ENCODE results near the gene CDCA3.
"Not testable (repeated sequence)": the region's sequence is repeated elsewhere in the genome, so short reads cannot be mapped to it uniquely, and the experiment has no call there.

Gene CDCA3

GRCh38 chr12:6865307-6865706 is 14.2 kb upstream of the CDCA3 start:
- Histone ChIP-seq H3K36me3 (ENCODE audit: control insufficient read depth, insufficient read depth, low read length) (peaks cover 70% of the 10 kb centered on the region), H3K4me1 (ENCODE audit: control insufficient read depth, insufficient read depth, low read length, poor library complexity, severe bottlenecking) (peaks cover 15% of the 10 kb centered on the region)
- not testable (repeated sequence) for H3K9me3 ChIP-seq (ENCODE audit: control insufficient read depth, low read length); H3K4me3 ChIP-seq (ENCODE audit: extremely low read depth, insufficient read depth, low read length, poor library complexity, severe bottlenecking); H3K27ac ChIP-seq (ENCODE audit: low read depth, low read length, severe bottlenecking)
- WGBS, 2 experiments (ENCODE audit: insufficient coverage in 2 of 2) = 94 to 100% methylated on average over 3 to 5 of the region's 5 CpGs

- WGBS, 2 experiments (ENCODE audit: insufficient coverage in 2 of 2) = 94 to 96% methylated on average over 10 to 12 of the region's 16 CpGs
- no peak overlapping the region for H3K27ac ChIP-seq (ENCODE audit: low read depth, low read length, severe bottlenecking)
- no peaks in the 10 kb centered on the region for H3K9me3 ChIP-seq (ENCODE audit: control insufficient read depth, low read length)
- H3K4me1 ChIP-seq (ENCODE audit: control insufficient read depth, insufficient read depth, low read length, poor library complexity, severe bottlenecking) = peaks cover 10% of the 10 kb centered on the region
- no peak overlapping the region for H3K4me3 ChIP-seq (ENCODE audit: extremely low read depth, insufficient read depth, low read length, poor library complexity, severe bottlenecking)
- H3K36me3 ChIP-seq (ENCODE audit: control insufficient read depth, insufficient read depth, low read length) = peaks cover 74% of the 10 kb centered on the region
Observed at GRCh38 chr12:6863586-6864321, 12.7 kb upstream of the CDCA3 start.

- peaks cover 10% of the 10 kb centered on the region for H3K4me1 ChIP-seq (ENCODE audit: control insufficient read depth, insufficient read depth, low read length, poor library complexity, severe bottlenecking)
- no peak overlapping the region for H3K27ac ChIP-seq (ENCODE audit: low read depth, low read length, severe bottlenecking)
- no peaks in the 10 kb centered on the region for H3K9me3 ChIP-seq (ENCODE audit: control insufficient read depth, low read length)
- peaks cover 81% of the 10 kb centered on the region for H3K36me3 ChIP-seq (ENCODE audit: control insufficient read depth, insufficient read depth, low read length)
- H3K4me3 ChIP-seq (ENCODE audit: extremely low read depth, insufficient read depth, low read length, poor library complexity, severe bottlenecking) = no peak overlapping the region
- 94 to 97% methylated on average over 10 to 11 of the region's 11 CpGs for WGBS, 2 experiments (ENCODE audit: insufficient coverage in 2 of 2)
Observed at GRCh38 chr12:6863033-6863432, 11.9 kb upstream of the CDCA3 start.

GRCh38 chr12:6861391-6861790 is 10.3 kb upstream of the CDCA3 start:
- H3K27ac ChIP-seq (ENCODE audit: low read depth, low read length, severe bottlenecking) = no peak overlapping the region
- peaks cover 95% of the 10 kb centered on the region for H3K36me3 ChIP-seq (ENCODE audit: control insufficient read depth, insufficient read depth, low read length)
- 89 to 96% methylated on average over 8 to 9 of the region's 9 CpGs for WGBS, 2 experiments (ENCODE audit: insufficient coverage in 2 of 2)
- no peak overlapping the region for H3K4me3 ChIP-seq (ENCODE audit: extremely low read depth, insufficient read depth, low read length, poor library complexity, severe bottlenecking)
- peaks cover 2% of the 10 kb centered on the region for H3K4me1 ChIP-seq (ENCODE audit: control insufficient read depth, insufficient read depth, low read length, poor library complexity, severe bottlenecking)
- H3K9me3 ChIP-seq (ENCODE audit: control insufficient read depth, low read length) = no peaks in the 10 kb centered on the region

GRCh38 chr12:6860942-6861341 is 9.9 kb upstream of the CDCA3 start:
- 94 to 95% methylated on average over 6 of the region's 7 CpGs for WGBS, 2 experiments (ENCODE audit: insufficient coverage in 2 of 2)
- Histone ChIP-seq H3K4me3 (ENCODE audit: extremely low read depth, insufficient read depth, low read length, poor library complexity, severe bottlenecking) (no peak overlapping the region), H3K27ac (ENCODE audit: low read depth, low read length, severe bottlenecking) (no peak overlapping the region), H3K36me3 (ENCODE audit: control insufficient read depth, insufficient read depth, low read length) (peaks cover 96% of the 10 kb centered on the region), H3K4me1 (ENCODE audit: control insufficient read depth, insufficient read depth, low read length, poor library complexity, severe bottlenecking) (no peaks in the 10 kb centered on the region), H3K9me3 (ENCODE audit: control insufficient read depth, low read length) (no peaks in the 10 kb centered on the region)

- H3K9me3 ChIP-seq (ENCODE audit: control insufficient read depth, low read length) = no peaks in the 10 kb centered on the region
- no peaks in the 10 kb centered on the region for H3K4me1 ChIP-seq (ENCODE audit: control insufficient read depth, insufficient read depth, low read length, poor library complexity, severe bottlenecking)
- WGBS, 2 experiments (ENCODE audit: insufficient coverage in 2 of 2) = 91 to 96% methylated on average over 9 of the region's 9 CpGs
- H3K27ac ChIP-seq (ENCODE audit: low read depth, low read length, severe bottlenecking) = no peak overlapping the region
- peaks cover 98% of the 10 kb centered on the region for H3K36me3 ChIP-seq (ENCODE audit: control insufficient read depth, insufficient read depth, low read length)
- H3K4me3 ChIP-seq (ENCODE audit: extremely low read depth, insufficient read depth, low read length, poor library complexity, severe bottlenecking) = no peak overlapping the region
Observed at GRCh38 chr12:6860116-6860515, 9.0 kb upstream of the CDCA3 start.

- H3K9me3 ChIP-seq (ENCODE audit: control insufficient read depth, low read length) = no peaks in the 10 kb centered on the region
- H3K36me3 ChIP-seq (ENCODE audit: control insufficient read depth, insufficient read depth, low read length) = peaks cover 91% of the 10 kb centered on the region
Observed at GRCh38 chr12:6858799-6859198, 7.7 kb upstream of the CDCA3 start.

GRCh38 chr12:6855322-6855721 is 4.2 kb upstream of the CDCA3 start:
- peaks cover 14% of the 10 kb centered on the region for H3K4me1 ChIP-seq (ENCODE audit: control insufficient read depth, insufficient read depth, low read length, poor library complexity, severe bottlenecking)
- peaks cover 60% of the 10 kb centered on the region for H3K36me3 ChIP-seq (ENCODE audit: control insufficient read depth, insufficient read depth, low read length)
- no peaks in the 10 kb centered on the region for H3K9me3 ChIP-seq (ENCODE audit: control insufficient read depth, low read length)
- no peak overlapping the region for H3K4me3 ChIP-seq (ENCODE audit: extremely low read depth, insufficient read depth, low read length, poor library complexity, severe bottlenecking)
- H3K27ac ChIP-seq (ENCODE audit: low read depth, low read length, severe bottlenecking) = no peak overlapping the region
- WGBS, 2 experiments (ENCODE audit: insufficient coverage in 2 of 2) = 93 to 98% methylated on average over 9 to 14 of the region's 14 CpGs

More at GRCh38 chr12:6858799-6859198, 7.7 kb upstream of the CDCA3 start:
- Histone ChIP-seq H3K4me1 (ENCODE audit: control insufficient read depth, insufficient read depth, low read length, poor library complexity, severe bottlenecking) (peaks cover 6% of the 10 kb centered on the region), H3K27ac (ENCODE audit: low read depth, low read length, severe bottlenecking) (no peak overlapping the region), H3K4me3 (ENCODE audit: extremely low read depth, insufficient read depth, low read length, poor library complexity, severe bottlenecking) (no peak overlapping the region)
- 88 to 100% methylated on average over 1 of the region's 2 CpGs for WGBS, 2 experiments (ENCODE audit: insufficient coverage in 2 of 2)

GRCh38 chr12:6854036-6854435 is 3.0 kb upstream of the CDCA3 start:
- H3K4me1 ChIP-seq (ENCODE audit: control insufficient read depth, insufficient read depth, low read length, poor library complexity, severe bottlenecking) = peaks cover 21% of the 10 kb centered on the region
- H3K9me3 ChIP-seq (ENCODE audit: control insufficient read depth, low read length) = no peaks in the 10 kb centered on the region
- peaks cover 61% of the 10 kb centered on the region for H3K36me3 ChIP-seq (ENCODE audit: control insufficient read depth, insufficient read depth, low read length)
- 90 to 97% methylated on average over 4 to 6 of the region's 6 CpGs for WGBS, 2 experiments (ENCODE audit: insufficient coverage in 2 of 2)
- H3K27ac ChIP-seq (ENCODE audit: low read depth, low read length, severe bottlenecking) = no peak overlapping the region
- no peak overlapping the region for H3K4me3 ChIP-seq (ENCODE audit: extremely low read depth, insufficient read depth, low read length, poor library complexity, severe bottlenecking)

GRCh38 chr12:6853626-6854025 is 2.5 kb upstream of the CDCA3 start:
- Histone ChIP-seq H3K36me3 (ENCODE audit: control insufficient read depth, insufficient read depth, low read length) (peaks cover 61% of the 10 kb centered on the region), H3K27ac (ENCODE audit: low read depth, low read length, severe bottlenecking) (peak overlapping the region; percentile 86), H3K4me3 (ENCODE audit: extremely low read depth, insufficient read depth, low read length, poor library complexity, severe bottlenecking) (peak overlapping the region; percentile 72), H3K9me3 (ENCODE audit: control insufficient read depth, low read length) (no peaks in the 10 kb centered on the region), H3K4me1 (ENCODE audit: control insufficient read depth, insufficient read depth, low read length, poor library complexity, severe bottlenecking) (peaks cover 21% of the 10 kb centered on the region)
- WGBS, 2 experiments (ENCODE audit: insufficient coverage in 2 of 2) = 100% methylated on average over 1 of the region's 1 CpG; no CpG with 5 or more reads in 1 of the 2 experiments

GRCh38 chr12:6852651-6853354 is 1.7 kb upstream of the CDCA3 start:
- WGBS, 2 experiments (ENCODE audit: insufficient coverage in 2 of 2) = 0 to 1% methylated on average over 9 to 14 of the region's 18 CpGs
- H3K4me3 ChIP-seq (ENCODE audit: extremely low read depth, insufficient read depth, low read length, poor library complexity, severe bottlenecking) = peak overlapping the region; percentile 72
- peaks cover 59% of the 10 kb centered on the region for H3K36me3 ChIP-seq (ENCODE audit: control insufficient read depth, insufficient read depth, low read length)
- H3K27ac ChIP-seq (ENCODE audit: low read depth, low read length, severe bottlenecking) = peak overlapping the region; percentile 86
- no peaks in the 10 kb centered on the region for H3K9me3 ChIP-seq (ENCODE audit: control insufficient read depth, low read length)
- H3K4me1 ChIP-seq (ENCODE audit: control insufficient read depth, insufficient read depth, low read length, poor library complexity, severe bottlenecking) = peaks cover 21% of the 10 kb centered on the region

All from mesodermal cell (in vitro differentiated cells).